H1 (cell line): ENCODE data around the gene AKR7A2. TPM values are rescaled to one million over a fixed set of nuclear protein-coding genes. Genes with fewer than 3 reads are reported as not detected.
A peak's percentile ranks its signal among the peaks of the same experiment; 100 is the strongest.

ENCODE experiments used
- CTCF ChIA-PET: fragments of 300-600 bp; sonication (Branson Sonifier 250); formaldehyde crosslinking; loops from one replicate; lab custom pipeline; 2021; ENCODE audit not compliant: partially characterized antibody; lab: Charles Lee
- POLR2A ChIA-PET: fragments of 300-600 bp; sonication (Branson Sonifier 250); formaldehyde crosslinking; loops from one replicate; lab custom pipeline; 2021; ENCODE audit warnings: inconsistent platforms; ENCODE audit not compliant: partially characterized antibody; lab: Charles Lee
- DNase-seq, 2 experiments: peaks; one replicate each; pipeline versions ENCODE4 v3.0.0 to v3.0.0-alpha.2; 2010 to 2022; ENCODE audit warnings: low spot score in 2 of 2, low read depth in 1 of 2, mixed read lengths in 1 of 2
- FAIRE-seq: peaks from 2 replicates; lab custom pipeline; 2011; peaks lifted over from hg19 to GRCh38; lab: Jason Lieb, UNC
- H2AFZ ChIP-seq: 2 replicates; pipeline ENCODE4 v1.8.1; 2012; ENCODE audit warnings: low read length, inconsistent platforms
- H2AK5ac ChIP-seq: 2 replicates; pipeline ENCODE4 v1.6.1; 2013; ENCODE audit warnings: low read depth, low read length
- H2BK120ac ChIP-seq: replicated peaks from 2 replicates; pipeline ENCODE3; 2013; ENCODE audit warnings: low read depth, low read length, inconsistent platforms
- H2BK12ac ChIP-seq: 2 replicates; pipeline ENCODE4 v1.6.1; 2013; ENCODE audit warnings: low read depth, low read length
- H2BK15ac ChIP-seq: 2 replicates; pipeline ENCODE4 v1.6.1; 2013; ENCODE audit warnings: low read length
- H2BK20ac ChIP-seq: 2 replicates; pipeline ENCODE4 v1.6.1; 2013; ENCODE audit warnings: low read length
- H2BK5ac ChIP-seq: 2 replicates; pipeline ENCODE4 v1.6.1; 2013; ENCODE audit warnings: low read depth, low read length
- H3K14ac ChIP-seq: 2 replicates; pipeline ENCODE4 v1.6.1; 2013; ENCODE audit warnings: inconsistent platforms; ENCODE audit not compliant: insufficient read length
- H3K18ac ChIP-seq: 2 replicates; pipeline ENCODE4 v1.6.1; 2013; ENCODE audit warnings: low read length; ENCODE audit errors: extremely low read depth
- H3K23ac ChIP-seq: 2 replicates; pipeline ENCODE4 v1.6.1; 2013; ENCODE audit warnings: inconsistent platforms; ENCODE audit not compliant: insufficient read length
- H3K23me2 ChIP-seq: 2 replicates; pipeline ENCODE4 v1.6.1; 2013; ENCODE audit warnings: low read depth, low read length
- H3K27ac ChIP-seq: 2 replicates; pipeline ENCODE4 v1.6.1; 2011; ENCODE audit warnings: low read depth, low read length, inconsistent platforms
- H3K27me3 ChIP-seq, 4 experiments: replicated peaks in 1 of 4; 1 replicate in 1 of 4; 2 replicates in 3 of 4; pipeline versions ENCODE4 v1.6.1 to v1.8.1; 2011 to 2013; ENCODE audit warnings: low read length in 3 of 4, mild to moderate bottlenecking in 3 of 4, inconsistent platforms in 2 of 4, mixed read lengths in 2 of 4, moderate library complexity in 1 of 4; ENCODE audit not compliant: control insufficient read depth in 3 of 4, insufficient read depth in 3 of 4; ENCODE audit errors: extremely low read depth in 1 of 4
- H3K36me3 ChIP-seq, 4 experiments: 2 replicates each; pipeline versions ENCODE4 v1.6.1 to v1.8.1; 2011 to 2013; ENCODE audit warnings: mild to moderate bottlenecking in 4 of 4, low read length in 3 of 4, moderate library complexity in 2 of 4, control low read depth in 1 of 4, inconsistent platforms in 1 of 4; ENCODE audit not compliant: insufficient read depth in 4 of 4, control insufficient read depth in 2 of 4
- H3K4ac ChIP-seq: replicated peaks from 2 replicates; pipeline ENCODE3; 2013; ENCODE audit warnings: low read length, low read depth, mixed read lengths, inconsistent platforms; ENCODE audit not compliant: insufficient read length
- H3K4me1 ChIP-seq, 4 experiments: replicated peaks in 1 of 4; 1 replicate in 1 of 4; 2 replicates in 3 of 4; pipeline versions ENCODE4 v1.6.1 to v1.8.1; 2011 to 2013; ENCODE audit warnings: low read length in 3 of 4, inconsistent platforms in 2 of 4, mixed read lengths in 1 of 4; ENCODE audit not compliant: insufficient read depth in 4 of 4, control insufficient read depth in 3 of 4
- H3K4me2 ChIP-seq, 2 experiments: 2 replicates each; pipeline versions ENCODE4 v1.6.1 to v1.8.1; 2011 to 2013; ENCODE audit warnings: low read depth in 2 of 2, low read length in 2 of 2, control low read depth in 1 of 2, inconsistent platforms in 1 of 2, mild to moderate bottlenecking in 1 of 2; ENCODE audit not compliant: insufficient read depth in 1 of 2
- H3K4me3 ChIP-seq, 4 experiments: fragments of 200-600, 300-600 bp in 1 of 4; sonication (generic), shearing (Covaris generic), sonication (Bioruptor Twin) in 1 of 4; 2 replicates each; pipeline versions ENCODE4 v1.5.1 to v1.8.1; 2011 to 2016; ENCODE audit warnings: low read length in 4 of 4, low read depth in 3 of 4, control low read depth in 2 of 4, inconsistent platforms in 2 of 4, mild to moderate bottlenecking in 2 of 4, mixed read lengths in 1 of 4, moderate library complexity in 1 of 4; ENCODE audit not compliant: insufficient read depth in 2 of 4; ENCODE audit errors: extremely low read depth in 1 of 4
- H3K56ac ChIP-seq: replicated peaks from 2 replicates; pipeline ENCODE3; 2013; ENCODE audit warnings: low read depth, mild to moderate bottlenecking, mixed read lengths, low read length, inconsistent platforms; ENCODE audit not compliant: insufficient read length
- H3K79me1 ChIP-seq: 2 replicates; pipeline ENCODE4 v1.6.1; 2013; ENCODE audit warnings: low read depth, low read length, control low read depth
- H3K79me2 ChIP-seq, 2 experiments: 2 replicates each; pipeline versions ENCODE4 v1.6.1 to v1.8.1; 2012 to 2013; ENCODE audit warnings: low read length in 2 of 2, mild to moderate bottlenecking in 2 of 2, inconsistent platforms in 1 of 2; ENCODE audit not compliant: insufficient read depth in 2 of 2, control insufficient read depth in 1 of 2
- H3K9ac ChIP-seq, 4 experiments: replicated peaks in 1 of 4; 1 replicate in 1 of 4; 2 replicates in 3 of 4; pipeline versions ENCODE4 v1.6.1 to v1.8.1; 2011 to 2013; ENCODE audit warnings: low read depth in 3 of 4, low read length in 3 of 4, control low read depth in 2 of 4, mild to moderate bottlenecking in 2 of 4, moderate library complexity in 2 of 4, inconsistent platforms in 1 of 4; ENCODE audit errors: extremely low read depth in 1 of 4
- H3K9me3 ChIP-seq, 2 experiments: 2 replicates each; pipeline versions ENCODE4 v1.6.1 to v1.8.1; 2012 to 2013; ENCODE audit warnings: mild to moderate bottlenecking in 2 of 2, moderate library complexity in 2 of 2, control low read depth in 1 of 2, inconsistent platforms in 1 of 2, low read depth in 1 of 2, low read length in 1 of 2, mixed read lengths in 1 of 2; ENCODE audit not compliant: insufficient read depth in 2 of 2
- H4K20me1 ChIP-seq, 2 experiments: replicated peaks in 1 of 2; 2 replicates each; pipeline versions ENCODE3 to v1.8.1; 2011 to 2013; ENCODE audit warnings: inconsistent platforms in 2 of 2, low read length in 2 of 2, mild to moderate bottlenecking in 1 of 2; ENCODE audit not compliant: insufficient read depth in 2 of 2, control insufficient read depth in 1 of 2
- H4K5ac ChIP-seq: 2 replicates; pipeline ENCODE4 v1.6.1; 2013; ENCODE audit warnings: low read length, low read depth, mixed read lengths, inconsistent platforms; ENCODE audit not compliant: insufficient read length
- H4K8ac ChIP-seq: 2 replicates; pipeline ENCODE4 v1.8.0; 2013; ENCODE audit warnings: mild to moderate bottlenecking, moderate library complexity, low read length, inconsistent platforms; ENCODE audit not compliant: insufficient read depth; ENCODE audit errors: extremely low read depth
- H4K91ac ChIP-seq: replicated peaks from 2 replicates; pipeline ENCODE3; 2013; ENCODE audit warnings: low read length, mixed read lengths, inconsistent platforms; ENCODE audit not compliant: insufficient read length
- CHD2 ChIP-seq: IDR thresholded peaks from 2 replicates; pipeline ENCODE4 v1.6.1; 2012; ENCODE audit warnings: low read length, improper control_type of control experiment
- CTCF ChIP-seq, 3 experiments: IDR thresholded peaks; 1 replicate in 2 of 3; 2 replicates in 1 of 3; pipeline versions ENCODE4 v1.5.1 to v1.6.1; 2011; ENCODE audit warnings: low read length in 3 of 3, mild to moderate bottlenecking in 3 of 3, inconsistent platforms in 2 of 3, low read depth in 1 of 3, moderate library complexity in 1 of 3; ENCODE audit not compliant: insufficient read depth in 1 of 3; ENCODE audit errors: control extremely low read depth in 1 of 3
- TAF7 ChIP-seq: optimal IDR thresholded peaks from 2 replicates; pipeline ENCODE3; 2011; ENCODE audit warnings: low read depth, mild to moderate bottlenecking, inconsistent platforms, low read length, moderate library complexity, borderline replicate concordance
- TCF12 ChIP-seq: IDR thresholded peaks from 2 replicates; pipeline ENCODE4 v1.6.1; 2011; ENCODE audit warnings: low read depth, mild to moderate bottlenecking, low read length
- WGBS, 2 experiments: shearing (Covaris generic) in 1 of 2; methylation state at CpG; one replicate each; pipeline versions ENCODE4 v1.1.6 to v1.1.7; 2013 to 2015; ENCODE audit warnings: low lambda C conversion rate in 2 of 2, mixed read lengths in 2 of 2, inconsistent platforms in 1 of 2, low coverage in 1 of 2, missing lambda C conversion rate in 1 of 2; ENCODE audit not compliant: insufficient replicate concordance in 2 of 2, insufficient coverage in 1 of 2, insufficient read length in 1 of 2; ENCODE audit errors: extremely low coverage in 1 of 2, missing lambda C conversion rate in 1 of 2; 5-methylcytosine and 5-hydroxymethylcytosine counted together
- polyA plus RNA-seq, 7 experiments: library from polyadenylated mRNA; depleted of rRNA in 3 of 7; stranded (reverse) in 5 of 7; unstranded in 2 of 7; fragments of >200 nt in 5 of 7; fragments of 200-250 nt in 2 of 7; gene quantifications; 1 replicate in 5 of 7; 2 replicates in 1 of 7; 4 replicates in 1 of 7; pipeline versions ENCODE4 v1.2.1 to v1.2.3, GENCODE V29; 2011 to 2013; ENCODE audit warnings: missing spikeins in 2 of 7, mixed read lengths in 2 of 7
- total RNA-seq: library from RNA; stranded (reverse); fragmentation: NEBNext Ultra II Directional; extraction: Animal tissue kit (Norgen Biotek cat#: 25700); gene quantifications from 2 replicates; pipeline ENCODE4 v1.2.1, GENCODE V29; 2021

The AKR7A2 gene
- total and polyA plus RNA-seq, 2 of the 8 experiments (the other 6 are each of a cell fraction or from before 2014, with no cell fraction given) = 32.0 to 48.3 TPM

GRCh38 chr1:19305880-19306279 is 6.1 kb downstream of the AKR7A2 start:
- Histone ChIP-seq H2BK5ac (no peak overlapping the region), H3K18ac (no peak overlapping the region), H3K23me2 (no peaks in the 10 kb centered on the region), H3K79me2 (no peaks in the 10 kb centered on the region), H3K4me1 (peaks cover 0 to 3% (median 1%) of the 10 kb centered on the region in 4 experiments; a peak in 3 of 7 replicates), H3K4ac (no peak overlapping the region), H3K4me3 (no peak overlapping the region), H3K9ac (no peak overlapping the region), H3K79me1 (peaks cover 2% of the 10 kb centered on the region; the same call in 1 of the 2 replicates), H2BK15ac (no peak overlapping the region), H4K91ac (no peak overlapping the region), H3K27me3 (no peaks in the 10 kb centered on the region), H2BK120ac (no peak overlapping the region), H3K27ac (no peak overlapping the region), H3K4me2 (no peak overlapping the region), H2AFZ (no peak overlapping the region), H2BK20ac (no peak overlapping the region), H2AK5ac (no peak overlapping the region)
- CTCF ChIA-PET = interaction anchor here (0.6 to 1.0 kb wide), 2 partner anchors 79 to 134 kb away, joined by 3 to 4 read pairs; no protein-coding TSS in a partner anchor
- no peak for FAIRE-seq
- no peak for DNase-seq
- POLR2A ChIA-PET = interaction anchor here (0.6 kb wide), 1 partner anchor 1484 kb away, joined by 3 read pairs; no protein-coding TSS in a partner anchor
- no peak for TF ChIP-seq CHD2
- TF ChIP-seq CTCF (IDR thresholded peaks at IDR 0.05; ENCODE audit: control extremely low read depth in 1 of 3, insufficient read depth in 1 of 3, low read depth in 1 of 3, low read length in 3 of 3) = peak in 1 of 3 experiments; percentile 2; a peak in 1 of 4 replicates
- no peak for TF ChIP-seq TCF12
- no peak for TF ChIP-seq TAF7
- TF ChIP-seq, all 59 proteins: peak for 1
- no peaks in the 10 kb centered on the region for H3K9me3 ChIP-seq
- peaks cover 5 to 30% (median 18%) of the 10 kb centered on the region in 4 experiments; a peak in 7 of 8 replicates for H3K36me3 ChIP-seq
- 87% methylated on average over 7 of the region's 11 CpGs; no CpG with 5 or more reads in 1 of the 2 experiments for whole genome bisulfite sequencing, 2 experiments
- H2BK12ac ChIP-seq = no peak overlapping the region
- H4K20me1 ChIP-seq = peaks cover 4 to 6% of the 10 kb centered on the region in 2 experiments
- H4K8ac ChIP-seq = no peak overlapping the region
- H3K56ac ChIP-seq = no peak overlapping the region
- no peak overlapping the region for H3K23ac ChIP-seq
- H3K14ac ChIP-seq = no peak overlapping the region
- H4K5ac ChIP-seq = no peak overlapping the region
